Activated CD4-positive, alpha-beta T cell treated with anti-CD3 and anti-CD28 coated beads, Interleukin-2, amount 50 U/mL, for 48 hours (primary cell): Measurements from ENCODE around the gene SYNDIG1.

Experiments
- DNase-seq, 2 experiments: peaks; one replicate each; pipeline ENCODE4 v3.0.0-alpha.2; 2020

The SYNDIG1 gene

GRCh38 chr20:24588047-24588635 is 118.7 kb downstream of the SYNDIG1 start:
- DNase-seq: no peak

DNA sequence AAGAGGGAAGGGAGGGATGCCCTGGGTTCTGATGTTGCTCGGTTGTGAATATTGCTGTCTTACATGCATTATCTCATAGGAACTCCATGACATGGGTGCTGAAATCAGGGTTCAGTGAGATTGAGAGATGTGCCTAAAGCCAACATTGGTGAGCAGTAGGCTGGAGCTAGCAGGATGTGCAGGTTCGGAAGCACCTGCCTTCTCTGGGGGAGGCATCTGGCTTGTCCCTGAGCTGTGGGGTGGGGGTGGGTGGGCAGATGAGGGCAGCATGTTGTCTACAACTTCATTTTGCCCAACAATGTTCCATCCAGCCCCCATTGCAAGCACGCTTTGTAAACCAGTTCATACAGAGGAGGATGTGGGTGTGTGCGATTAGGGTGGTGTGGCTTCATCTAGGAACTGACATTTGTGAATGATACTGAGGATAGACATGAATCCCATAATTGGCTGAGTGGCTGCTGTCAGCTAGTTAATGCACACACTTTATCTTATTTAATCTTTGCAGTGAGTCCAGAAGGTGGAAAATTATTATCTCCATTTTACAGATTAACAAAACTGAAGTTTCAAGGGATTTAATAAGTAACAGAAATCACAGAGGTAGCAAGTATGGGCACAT is 119.4 kb downstream of the SYNDIG1 start:
- DNase-seq: no peak

DNA sequence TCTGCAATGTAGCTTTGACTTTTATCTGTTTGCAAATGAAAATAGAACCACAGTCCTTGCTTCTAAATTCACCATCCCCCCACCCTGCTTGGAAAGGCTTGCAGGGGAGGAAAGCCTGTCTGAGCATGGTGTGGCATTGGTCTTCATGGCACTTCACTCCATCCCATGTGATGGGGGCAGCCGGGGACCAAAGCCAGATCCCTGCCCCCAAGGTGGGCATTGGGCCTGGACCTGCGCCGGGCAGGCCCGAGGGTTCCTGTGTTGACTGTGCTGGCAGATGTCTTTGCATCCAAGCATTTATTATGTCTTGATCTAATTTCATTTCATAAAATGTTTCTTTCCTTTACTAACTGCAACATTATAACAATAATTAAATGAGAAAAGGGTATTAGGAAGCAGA is 120.0 kb downstream of the SYNDIG1 start:
- no peak for DNase-seq

DNA sequence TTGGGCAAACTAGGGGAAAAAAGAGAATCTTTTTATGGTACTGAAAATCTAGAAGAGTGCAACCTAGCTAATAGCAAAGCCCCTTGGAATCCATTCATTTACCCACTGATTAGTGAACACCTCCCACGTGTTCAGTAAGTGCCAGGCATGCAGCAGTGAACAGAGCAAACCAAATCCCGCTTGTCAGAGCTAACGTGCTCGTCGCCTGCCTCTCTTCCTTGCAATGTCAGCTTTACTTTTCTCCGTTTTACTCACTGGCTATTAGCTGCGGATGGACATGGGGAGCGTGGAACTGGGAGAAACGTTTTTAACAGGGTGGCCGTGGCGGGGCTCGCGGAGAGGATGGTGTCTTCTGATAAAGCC is 120.4 kb downstream of the SYNDIG1 start:
- no peak for DNase-seq

DNA sequence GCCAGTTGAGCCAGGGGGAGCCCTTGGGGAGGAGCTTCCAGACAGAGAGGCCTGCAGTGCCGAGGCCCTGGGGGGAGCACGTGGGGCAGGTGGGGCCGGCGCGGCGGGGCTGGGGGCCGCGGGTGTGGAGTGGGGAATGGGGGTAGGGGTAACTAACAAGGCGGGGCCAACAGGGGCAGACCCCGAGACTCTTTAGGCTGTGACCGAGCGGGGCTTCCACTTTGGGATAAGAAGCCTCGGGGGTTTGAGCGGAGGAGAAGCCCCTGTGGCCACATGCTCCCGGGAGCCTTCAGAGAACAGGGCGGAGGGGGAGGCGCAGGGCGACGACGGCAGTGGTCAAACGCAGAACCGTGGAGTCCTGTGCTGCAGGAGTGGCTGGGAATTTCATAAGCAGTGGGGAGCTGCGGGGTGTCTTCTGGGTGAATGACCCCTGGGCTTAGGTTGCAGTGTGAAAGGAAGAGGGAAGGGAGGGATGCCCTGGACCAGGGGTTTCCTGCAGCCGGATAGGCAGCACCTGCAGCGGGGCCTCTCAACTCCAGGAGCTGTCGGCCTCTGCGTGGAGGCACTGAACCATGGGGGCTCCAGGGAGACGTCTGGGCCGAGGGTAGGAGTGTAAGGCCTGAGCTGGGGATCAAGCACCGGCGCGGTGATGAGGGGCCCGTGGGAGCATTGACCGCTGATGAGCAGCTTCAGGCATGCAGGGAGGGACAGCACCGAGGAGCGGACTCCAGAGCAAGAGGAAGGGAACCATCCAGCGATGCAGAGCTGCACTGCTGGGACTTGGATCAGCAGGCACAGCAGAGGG is 121.0 kb downstream of the SYNDIG1 start:
- DNase-seq: no peak

DNA sequence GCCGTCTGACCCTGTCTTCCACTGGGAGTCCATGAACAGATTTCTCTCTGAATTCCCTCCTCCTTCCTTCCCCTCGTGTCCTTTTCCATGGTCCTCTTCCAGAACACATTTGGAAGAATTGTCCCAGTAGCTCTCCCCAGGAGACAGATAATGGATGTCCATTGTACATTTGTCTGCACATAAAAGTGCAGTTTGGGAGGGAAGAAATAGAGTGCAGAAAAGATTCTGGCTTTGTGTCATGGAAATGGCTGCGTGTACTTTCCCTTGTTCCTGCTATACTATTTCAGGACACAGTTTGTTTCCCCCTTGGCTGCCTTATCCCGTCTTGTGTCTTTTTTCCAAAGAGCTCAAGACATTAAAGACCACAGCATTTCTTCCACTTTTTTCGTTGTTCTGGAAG is 127.6 kb downstream of the SYNDIG1 start:
- DNase-seq: no peak

DNA sequence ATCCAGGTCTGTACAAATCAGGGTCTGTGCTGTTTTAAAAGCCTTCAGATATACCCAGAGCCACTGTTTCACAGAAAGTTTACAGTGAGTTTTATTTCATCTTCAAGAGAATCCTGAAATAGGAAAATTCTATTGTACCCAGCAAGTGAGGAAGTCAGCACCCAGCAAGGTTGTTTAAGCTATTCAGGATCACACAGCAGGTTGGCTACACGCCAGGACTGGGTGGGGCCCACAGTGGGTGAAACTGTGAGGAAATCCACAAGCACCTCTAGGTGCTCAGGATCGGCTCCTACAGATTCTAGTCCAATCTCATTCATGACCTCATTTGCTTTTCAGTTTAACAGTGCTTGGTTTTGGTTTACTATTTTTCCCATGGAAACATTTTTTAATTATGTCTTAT is 128.9 kb downstream of the SYNDIG1 start:
- no peak for DNase-seq

DNA sequence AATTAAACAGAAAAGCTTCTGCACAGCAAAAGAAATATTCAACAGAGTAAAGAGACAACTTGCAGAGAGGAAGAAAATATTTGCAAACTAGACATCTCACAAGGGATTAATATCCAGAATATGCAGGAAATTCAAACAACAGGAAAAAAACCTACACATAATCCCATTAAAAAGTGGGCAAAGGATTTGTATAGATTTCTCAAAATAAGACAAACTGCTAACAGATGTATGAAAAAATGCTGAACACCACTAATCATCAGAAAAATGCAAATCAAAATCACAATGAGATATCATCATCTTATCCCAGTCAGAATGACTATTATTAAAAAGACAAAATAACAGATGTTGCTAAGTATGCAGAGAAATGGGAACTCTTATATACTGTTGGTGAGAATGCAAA is 129.6 kb downstream of the SYNDIG1 start:
- DNase-seq: no peak

- DNase-seq: no peak
Measured at GRCh38 chr20:24600012-24600411, 130.6 kb downstream of the SYNDIG1 start.

DNA sequence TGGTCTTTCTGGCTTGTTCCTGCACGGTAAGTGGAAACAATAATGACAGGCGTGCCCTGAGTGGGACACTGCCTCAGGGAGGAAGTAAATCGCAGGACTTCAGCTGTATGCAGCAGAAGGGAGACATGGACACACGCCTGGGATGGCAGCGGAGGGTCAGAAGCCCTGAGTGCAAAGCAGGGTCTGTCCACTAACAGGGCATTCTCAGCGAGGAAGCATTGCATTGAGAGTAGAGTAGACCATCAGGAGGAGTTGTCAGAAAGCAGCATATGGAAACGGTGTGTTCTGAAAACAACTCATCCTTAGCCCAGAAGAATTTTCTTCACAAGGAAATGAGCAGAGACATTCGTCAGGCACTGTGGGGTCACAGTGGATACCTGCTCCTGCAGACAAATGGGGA is 134.0 kb downstream of the SYNDIG1 start:
- no peak for DNase-seq

- DNase-seq: no peak
Measured at GRCh38 chr20:24604966-24605665, 135.7 kb downstream of the SYNDIG1 start.

- DNase-seq: no peak
Measured at GRCh38 chr20:24605937-24606455, 136.6 kb downstream of the SYNDIG1 start.

DNA sequence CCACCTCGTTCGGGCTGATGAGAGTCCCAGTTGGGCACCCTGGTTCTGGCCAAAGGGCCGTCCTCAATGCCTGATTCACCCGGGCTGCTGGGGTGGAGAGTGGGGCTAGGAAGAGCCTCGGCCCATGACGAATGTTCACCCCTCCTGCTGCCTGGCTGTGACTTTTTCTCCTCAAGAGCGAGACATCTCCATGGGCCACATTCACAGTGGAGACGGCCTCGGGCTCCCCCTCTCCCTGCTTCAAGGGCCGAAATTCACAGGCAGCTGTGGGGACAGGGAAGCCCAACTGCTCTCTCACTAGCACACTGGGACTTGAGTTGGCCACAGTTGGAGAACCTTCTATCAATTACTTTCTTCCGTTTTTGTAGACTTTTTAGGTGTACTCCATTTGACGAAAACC is 138.0 kb downstream of the SYNDIG1 start:
- no peak for DNase-seq

- no peak for DNase-seq
Measured at GRCh38 chr20:24608926-24609667, 139.7 kb downstream of the SYNDIG1 start.

DNA sequence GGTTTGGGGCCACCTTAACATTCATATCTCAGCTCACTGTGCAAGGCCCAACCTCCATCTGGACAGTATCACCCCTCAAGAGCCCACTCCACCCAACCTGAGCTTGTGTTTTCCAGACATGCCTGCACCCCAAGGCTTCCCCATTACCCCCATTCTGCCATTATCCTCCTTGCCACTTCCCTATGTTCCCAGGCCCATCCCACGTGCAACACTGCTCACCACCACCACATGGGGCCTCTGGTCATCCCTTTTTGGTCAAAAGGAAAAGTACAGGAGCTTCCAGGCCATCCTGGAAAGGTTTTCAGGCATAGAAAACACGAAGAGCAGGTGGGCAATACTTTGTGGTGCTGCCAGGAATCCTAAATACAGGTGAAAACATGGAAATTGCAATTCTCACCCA is 140.3 kb downstream of the SYNDIG1 start:
- no peak for DNase-seq

GRCh38 chr20:24610341-24611115 is 141.1 kb downstream of the SYNDIG1 start:
- DNase-seq: no peak

GRCh38 chr20:24611360-24612140 is 142.1 kb downstream of the SYNDIG1 start:
- no peak for DNase-seq

DNA sequence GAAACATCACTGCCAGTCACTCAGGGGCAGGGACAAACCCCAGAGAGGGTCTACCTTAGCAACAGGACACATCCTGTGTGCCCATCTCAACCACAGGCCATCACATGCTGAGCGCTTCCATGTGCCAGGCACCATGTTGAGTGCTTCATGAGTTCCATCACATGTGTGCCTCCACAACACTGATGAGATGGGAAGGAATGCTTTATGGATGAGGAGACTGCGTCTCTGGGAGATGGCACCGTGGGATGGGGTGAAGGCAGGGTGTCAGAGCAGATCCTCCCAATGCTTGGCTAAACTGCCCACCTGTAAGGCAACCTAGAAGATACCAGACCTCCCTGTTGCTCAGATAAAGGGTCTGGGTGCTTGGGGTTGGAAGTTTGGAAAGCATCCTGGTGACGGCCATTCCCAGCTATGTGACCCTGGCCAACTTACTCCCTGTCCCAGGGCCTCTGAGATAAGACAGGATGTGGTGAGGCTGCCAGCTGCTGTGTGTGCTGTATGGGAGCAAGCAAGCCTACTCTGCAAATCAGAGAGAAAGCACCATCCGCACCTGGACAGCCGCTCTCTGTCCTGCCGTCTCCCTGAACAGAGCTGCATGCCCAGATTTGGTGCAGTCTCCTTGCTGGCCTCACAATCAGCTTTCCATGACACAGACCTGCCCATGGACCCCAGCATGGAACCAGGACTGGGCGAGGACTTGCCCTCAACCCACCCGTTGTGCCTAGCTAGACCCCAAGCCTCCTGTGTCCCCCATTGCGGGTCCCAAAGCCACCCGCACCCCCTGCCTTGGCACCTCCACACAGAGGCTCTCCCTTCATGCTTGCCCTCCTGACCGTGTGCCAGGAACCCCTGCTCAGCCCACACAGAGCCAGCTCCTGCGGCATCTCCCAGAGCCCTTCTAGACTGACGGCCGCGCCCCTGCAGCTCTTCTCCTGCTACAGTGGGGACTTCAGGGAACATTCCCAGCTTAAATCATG is 143.7 kb downstream of the SYNDIG1 start:
- DNase-seq: no peak

GRCh38 chr20:24614341-24614740 is 144.9 kb downstream of the SYNDIG1 start:
- no peak for DNase-seq

DNA sequence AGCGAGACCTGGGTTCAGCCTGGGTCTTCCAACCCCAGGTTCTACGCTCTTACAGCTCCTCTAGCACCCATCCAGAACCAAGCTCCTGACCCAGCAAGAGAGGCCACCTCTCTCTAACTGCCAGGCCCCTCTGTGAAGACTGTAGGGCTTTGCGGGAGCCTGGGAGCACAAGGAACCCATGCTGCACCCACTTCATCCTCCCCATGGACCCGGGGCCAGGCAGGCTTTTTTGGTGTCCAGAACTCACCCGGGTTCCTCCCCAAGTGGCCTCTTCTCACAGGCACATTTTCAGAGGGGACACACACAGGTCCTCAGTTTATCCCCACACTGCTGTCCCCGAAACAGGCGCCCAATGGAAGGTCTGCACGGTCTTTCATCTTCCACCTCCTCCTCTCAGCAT is 145.9 kb downstream of the SYNDIG1 start:
- DNase-seq: no peak
